K562 (cell line): ENCODE data around the gene ZNF467. TPM values are rescaled to one million over a fixed set of nuclear protein-coding genes. Genes with fewer than 3 reads are reported as not detected.
A peak's percentile ranks its signal among the peaks of the same experiment; 100 is the strongest.

Experiments
- ARID1B ChIP-seq: fragments of 450-650 bp; IDR thresholded peaks from 2 replicates; pipeline ENCODE4 v1.6.1; 2016; ENCODE audit warnings: antibody characterized with exemption, mild to moderate bottlenecking, inconsistent platforms
- ELF2 ChIP-seq: fragments of 250-450 bp; sonication (Bioruptor Pico); IDR thresholded peaks from 2 replicates; pipeline ENCODE4 v1.5.0; 2021; ENCODE audit warnings: mild to moderate bottlenecking
- FOXJ3 ChIP-seq: sonication (generic); formaldehyde crosslinking; IDR thresholded peaks from 2 replicates; pipeline ENCODE4 v1.4.0; 2020; ENCODE audit warnings: mild to moderate bottlenecking, missing genetic modification reagents
- FOXK1 ChIP-seq: sonication (generic); formaldehyde crosslinking; IDR thresholded peaks from 2 replicates; pipeline ENCODE4 v1.8.0; 2022; ENCODE audit warnings: missing genetic modification reagents, mild to moderate bottlenecking, borderline replicate concordance
- GATAD2B ChIP-seq: fragments of 450-650 bp; IDR thresholded peaks from 2 replicates; pipeline ENCODE4 v1.6.1; 2017; ENCODE audit warnings: mild to moderate bottlenecking, borderline replicate concordance
- GTF2F1 ChIP-seq: IDR thresholded peaks from 2 replicates; pipeline ENCODE4 v1.6.1; 2011; ENCODE audit warnings: low read depth, low read length, improper control_type of control experiment
- HMGN3 ChIP-seq: IDR thresholded peaks from 2 replicates; pipeline ENCODE4 v1.6.1; 2011; ENCODE audit warnings: borderline replicate concordance, low read depth, mild to moderate bottlenecking, mixed read lengths, low read length; ENCODE audit not compliant: insufficient read length; ENCODE audit errors: extremely low read depth
- LEF1 ChIP-seq: fragments of 450-650 bp; IDR thresholded peaks from 2 replicates; pipeline ENCODE4 v1.6.1; 2016; ENCODE audit warnings: mild to moderate bottlenecking
- NCOR1 ChIP-seq: fragments of 450-650 bp; IDR thresholded peaks from 2 replicates; pipeline ENCODE4 v1.6.1; 2016; ENCODE audit warnings: mild to moderate bottlenecking, moderate library complexity
- SP2 ChIP-seq: IDR thresholded peaks from 2 replicates; pipeline ENCODE4 v1.6.1; 2011; ENCODE audit warnings: mild to moderate bottlenecking, low read depth, low read length, moderate library complexity; ENCODE audit not compliant: poor library complexity, severe bottlenecking; ENCODE audit errors: extremely low read depth
- ZNF431 ChIP-seq: sonication (generic); formaldehyde crosslinking; IDR thresholded peaks from 2 replicates; pipeline ENCODE4 v1.8.0; 2022; ENCODE audit warnings: mild to moderate bottlenecking, missing genetic modification reagents
- ZNF551 ChIP-seq: fragments of 250-450 bp; sonication (Bioruptor Pico); IDR thresholded peaks from 2 replicates; pipeline ENCODE4 v1.5.0; 2021; ENCODE audit warnings: mild to moderate bottlenecking, moderate library complexity
- polyA plus RNA-seq, 8 experiments: library from polyadenylated mRNA; depleted of rRNA in 4 of 8; stranded (reverse) in 5 of 8; unstranded in 3 of 8; fragments of >200 nt; fragmentation: Nextera tagmentation in 2 of 8; fragmentation: Illumina TruSeq in 1 of 8; extraction: Ambion mirVana in 2 of 8; extraction: Trizol in 1 of 8; gene quantifications; 2 replicates each; pipeline versions ENCODE4 v1.2.1 to v1.2.3, GENCODE V29; 2011 to 2014; ENCODE audit warnings: inconsistent platforms in 1 of 8, missing spikeins in 1 of 8
- total RNA-seq, 7 experiments: library from RNA; depleted of rRNA in 6 of 7; stranded (reverse); fragments of >200 nt in 6 of 7; fragmentation: Illumina TruSeq in 2 of 7; extraction: Trizol in 2 of 7; gene quantifications; 2 replicates each; pipeline versions ENCODE4 v1.2.1 to v1.2.3, GENCODE V29; 2011 to 2021; ENCODE audit warnings: low replicate concordance in 1 of 7
- TF ChIP-seq, protein P1 (sequence below): fragments of 250-450 bp; sonication (Bioruptor Pico); IDR thresholded peaks from 2 replicates; pipeline ENCODE4 v1.5.0; 2021; ENCODE audit warnings: mild to moderate bottlenecking, moderate library complexity
- TF ChIP-seq, protein P2 (sequence below): fragments of 200-400 bp; formaldehyde crosslinking; IDR thresholded peaks from 2 replicates; pipeline ENCODE4 v1.6.1; 2017; ENCODE audit warnings: mild to moderate bottlenecking, low read depth, low read length, moderate library complexity
- TF ChIP-seq, protein P3 (sequence below): sonication (generic); formaldehyde crosslinking; IDR thresholded peaks from 2 replicates; pipeline ENCODE4 v1.8.0; 2023; ENCODE audit warnings: missing genetic modification reagents, mild to moderate bottlenecking, borderline replicate concordance

ZNF467 gene
- total and polyA plus RNA-seq, 9 of the 15 experiments (the other 6 are each of a cell fraction or from before 2014, with no cell fraction given) = 0.32 to 14.2 (median 1.7) TPM

DNA sequence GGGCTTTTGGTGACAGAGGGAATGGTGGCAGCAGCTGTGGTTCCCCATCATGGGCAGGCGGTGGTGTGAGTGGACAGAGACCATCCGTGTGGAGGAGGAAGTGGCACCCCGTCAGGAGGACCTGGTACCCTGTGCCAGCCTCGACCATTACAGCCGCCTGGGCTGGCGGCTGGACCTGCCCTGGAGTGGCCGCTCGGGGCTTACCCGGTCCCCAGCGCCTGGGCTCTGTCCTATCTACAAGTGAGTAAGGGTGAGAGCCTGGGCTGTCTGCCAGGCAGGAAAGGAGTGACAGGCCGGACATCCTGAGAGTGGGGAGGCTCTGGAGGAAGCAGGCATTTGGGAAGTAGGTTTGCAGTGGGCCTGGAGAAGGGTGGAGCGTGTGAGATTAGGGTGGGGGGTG is 2.9 kb upstream of the ZNF467 start (continued):
- TF ChIP-seq, protein P1, sequence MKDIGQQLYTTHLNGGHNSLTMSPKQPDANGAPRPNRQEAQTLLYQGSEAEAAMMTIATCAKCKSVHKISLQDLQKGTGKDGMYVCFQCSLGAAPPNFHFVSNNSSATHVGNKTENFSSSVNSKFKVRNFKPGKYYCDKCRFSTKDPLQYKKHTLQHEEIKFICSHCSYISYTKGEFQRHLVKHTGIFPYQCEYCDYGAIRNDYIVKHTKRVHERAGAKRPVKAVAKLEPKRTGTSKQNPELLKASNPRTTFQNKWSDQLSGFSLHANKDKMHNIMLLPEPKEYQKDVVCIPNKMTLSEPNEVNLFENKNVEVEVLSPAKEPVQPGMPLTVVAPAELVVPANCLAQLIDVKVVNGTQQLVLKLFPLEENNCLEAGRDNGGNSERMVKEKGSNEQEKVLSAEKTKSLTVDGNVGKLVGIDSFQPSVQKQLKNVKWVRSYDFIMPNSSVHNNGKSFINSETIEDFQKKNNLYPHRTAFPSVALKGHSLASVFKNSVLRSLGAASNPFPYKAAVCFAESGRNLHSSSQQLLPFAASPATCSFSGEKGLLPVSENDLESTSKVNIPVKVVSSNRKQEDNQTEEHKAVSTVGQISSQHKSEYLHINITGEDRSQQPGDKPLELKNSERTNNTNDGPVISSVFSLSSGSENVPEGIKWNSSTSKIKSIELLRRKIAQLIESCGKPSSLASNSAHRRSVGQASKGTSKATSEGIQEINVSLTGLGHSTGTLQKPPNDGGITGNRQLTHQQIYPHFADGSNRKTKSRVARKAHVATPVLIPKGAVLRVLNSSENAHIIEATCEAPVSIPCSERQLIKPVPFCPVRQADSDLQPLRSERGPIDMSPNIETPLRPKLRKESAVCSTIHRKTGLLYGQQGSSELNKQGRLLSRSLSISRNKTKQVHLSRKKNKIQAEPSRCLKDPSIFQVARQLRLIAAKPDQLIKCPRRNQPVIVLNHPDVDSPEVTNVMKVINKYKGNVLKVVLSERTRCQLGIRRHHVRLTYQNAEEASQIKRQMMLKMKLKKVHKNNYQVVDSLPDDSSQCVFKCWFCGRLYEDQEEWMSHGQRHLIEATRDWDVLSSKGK (CRISPR knock-in tag) = no peak
- TF ChIP-seq, protein P2, sequence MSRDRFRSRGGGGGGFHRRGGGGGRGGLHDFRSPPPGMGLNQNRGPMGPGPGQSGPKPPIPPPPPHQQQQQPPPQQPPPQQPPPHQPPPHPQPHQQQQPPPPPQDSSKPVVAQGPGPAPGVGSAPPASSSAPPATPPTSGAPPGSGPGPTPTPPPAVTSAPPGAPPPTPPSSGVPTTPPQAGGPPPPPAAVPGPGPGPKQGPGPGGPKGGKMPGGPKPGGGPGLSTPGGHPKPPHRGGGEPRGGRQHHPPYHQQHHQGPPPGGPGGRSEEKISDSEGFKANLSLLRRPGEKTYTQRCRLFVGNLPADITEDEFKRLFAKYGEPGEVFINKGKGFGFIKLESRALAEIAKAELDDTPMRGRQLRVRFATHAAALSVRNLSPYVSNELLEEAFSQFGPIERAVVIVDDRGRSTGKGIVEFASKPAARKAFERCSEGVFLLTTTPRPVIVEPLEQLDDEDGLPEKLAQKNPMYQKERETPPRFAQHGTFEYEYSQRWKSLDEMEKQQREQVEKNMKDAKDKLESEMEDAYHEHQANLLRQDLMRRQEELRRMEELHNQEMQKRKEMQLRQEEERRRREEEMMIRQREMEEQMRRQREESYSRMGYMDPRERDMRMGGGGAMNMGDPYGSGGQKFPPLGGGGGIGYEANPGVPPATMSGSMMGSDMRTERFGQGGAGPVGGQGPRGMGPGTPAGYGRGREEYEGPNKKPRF = no peak
- peak; percentile 63 for TF ChIP-seq ARID1B
- TF ChIP-seq, protein P3, sequence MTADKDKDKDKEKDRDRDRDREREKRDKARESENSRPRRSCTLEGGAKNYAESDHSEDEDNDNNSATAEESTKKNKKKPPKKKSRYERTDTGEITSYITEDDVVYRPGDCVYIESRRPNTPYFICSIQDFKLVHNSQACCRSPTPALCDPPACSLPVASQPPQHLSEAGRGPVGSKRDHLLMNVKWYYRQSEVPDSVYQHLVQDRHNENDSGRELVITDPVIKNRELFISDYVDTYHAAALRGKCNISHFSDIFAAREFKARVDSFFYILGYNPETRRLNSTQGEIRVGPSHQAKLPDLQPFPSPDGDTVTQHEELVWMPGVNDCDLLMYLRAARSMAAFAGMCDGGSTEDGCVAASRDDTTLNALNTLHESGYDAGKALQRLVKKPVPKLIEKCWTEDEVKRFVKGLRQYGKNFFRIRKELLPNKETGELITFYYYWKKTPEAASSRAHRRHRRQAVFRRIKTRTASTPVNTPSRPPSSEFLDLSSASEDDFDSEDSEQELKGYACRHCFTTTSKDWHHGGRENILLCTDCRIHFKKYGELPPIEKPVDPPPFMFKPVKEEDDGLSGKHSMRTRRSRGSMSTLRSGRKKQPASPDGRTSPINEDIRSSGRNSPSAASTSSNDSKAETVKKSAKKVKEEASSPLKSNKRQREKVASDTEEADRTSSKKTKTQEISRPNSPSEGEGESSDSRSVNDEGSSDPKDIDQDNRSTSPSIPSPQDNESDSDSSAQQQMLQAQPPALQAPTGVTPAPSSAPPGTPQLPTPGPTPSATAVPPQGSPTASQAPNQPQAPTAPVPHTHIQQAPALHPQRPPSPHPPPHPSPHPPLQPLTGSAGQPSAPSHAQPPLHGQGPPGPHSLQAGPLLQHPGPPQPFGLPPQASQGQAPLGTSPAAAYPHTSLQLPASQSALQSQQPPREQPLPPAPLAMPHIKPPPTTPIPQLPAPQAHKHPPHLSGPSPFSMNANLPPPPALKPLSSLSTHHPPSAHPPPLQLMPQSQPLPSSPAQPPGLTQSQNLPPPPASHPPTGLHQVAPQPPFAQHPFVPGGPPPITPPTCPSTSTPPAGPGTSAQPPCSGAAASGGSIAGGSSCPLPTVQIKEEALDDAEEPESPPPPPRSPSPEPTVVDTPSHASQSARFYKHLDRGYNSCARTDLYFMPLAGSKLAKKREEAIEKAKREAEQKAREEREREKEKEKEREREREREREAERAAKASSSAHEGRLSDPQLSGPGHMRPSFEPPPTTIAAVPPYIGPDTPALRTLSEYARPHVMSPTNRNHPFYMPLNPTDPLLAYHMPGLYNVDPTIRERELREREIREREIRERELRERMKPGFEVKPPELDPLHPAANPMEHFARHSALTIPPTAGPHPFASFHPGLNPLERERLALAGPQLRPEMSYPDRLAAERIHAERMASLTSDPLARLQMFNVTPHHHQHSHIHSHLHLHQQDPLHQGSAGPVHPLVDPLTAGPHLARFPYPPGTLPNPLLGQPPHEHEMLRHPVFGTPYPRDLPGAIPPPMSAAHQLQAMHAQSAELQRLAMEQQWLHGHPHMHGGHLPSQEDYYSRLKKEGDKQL (CRISPR knock-in tag) = 0 out of 2 replicates have a peak, but pooled peaks have one; percentile 22
- TF ChIP-seq GATAD2B = no peak
- no peak for TF ChIP-seq FOXJ3 (CRISPR knock-in tag)
- no peak for TF ChIP-seq NCOR1
- TF ChIP-seq LEF1 = no peak
- TF ChIP-seq ZNF431 (CRISPR knock-in tag) = no peak
- TF ChIP-seq ELF2 (CRISPR knock-in tag) = no peak
- peak; percentile 24 for TF ChIP-seq HMGN3
- TF ChIP-seq GTF2F1 = no peak
- 0 out of 2 replicates have a peak, but pooled peaks have one; percentile 46 for TF ChIP-seq FOXK1 (CRISPR knock-in tag)
- no peak for TF ChIP-seq SP2
- TF ChIP-seq ZNF551 (CRISPR knock-in tag) = no peak
